ENCODE measurements around the gene LGI1.

Gene LGI1

GRCh38 chr10:93755443-93756116 is 2.2 kb upstream of the LGI1 start:
- DNase-seq, result no peak

GRCh38 chr10:93756118-93756517 is 1.6 kb upstream of the LGI1 start:
- DNase-seq, result no peak

GRCh38 chr10:93757136-93757535 is 600 bp upstream of the LGI1 start:
- no peak for DNase-seq

- DNase-seq, result no peak
These were observed 761 bp downstream of the LGI1 start for GRCh38 chr10:93758508-93758885.

GRCh38 chr10:93758891-93759410 is 1.2 kb downstream of the LGI1 start:
- no peak for DNase-seq

GRCh38 chr10:93760490-93760889 is 2.8 kb downstream of the LGI1 start:
- DNase-seq, result no peak

GRCh38 chr10:93762979-93763391 is 5.2 kb downstream of the LGI1 start:
- DNase-seq, result no peak

- no peak for DNase-seq
These were observed 9.2 kb downstream of the LGI1 start for GRCh38 chr10:93766918-93767317.

GRCh38 chr10:93767724-93768399 is 10.1 kb downstream of the LGI1 start:
- DNase-seq, result no peak

GRCh38 chr10:93768892-93769291 is 11.2 kb downstream of the LGI1 start:
- no peak for DNase-seq

GRCh38 chr10:93771354-93771753 is 13.6 kb downstream of the LGI1 start:
- no peak for DNase-seq

GRCh38 chr10:93773120-93773519 is 15.4 kb downstream of the LGI1 start:
- no peak for DNase-seq

GRCh38 chr10:93773705-93774104 is 16.0 kb downstream of the LGI1 start:
- DNase-seq, result no peak

- DNase-seq, result no peak
These were observed 17.6 kb downstream of the LGI1 start for GRCh38 chr10:93775356-93775755.

- no peak for DNase-seq
These were observed 19.4 kb downstream of the LGI1 start for GRCh38 chr10:93777092-93777491.

GRCh38 chr10:93784059-93784458 is 26.3 kb downstream of the LGI1 start:
- no peak for DNase-seq

- DNase-seq, result no peak
These were observed 30.9 kb downstream of the LGI1 start for GRCh38 chr10:93788413-93789208.

- DNase-seq, result no peak
These were observed 32.7 kb downstream of the LGI1 start for GRCh38 chr10:93790439-93790838.

- no peak for DNase-seq
These were observed 38.4 kb downstream of the LGI1 start for GRCh38 chr10:93796167-93796566.

- DNase-seq, result no peak
These were observed 40.1 kb downstream of the LGI1 start for GRCh38 chr10:93797825-93798224.

GRCh38 chr10:93799155-93799708 is 41.5 kb downstream of the LGI1 start:
- no peak for DNase-seq

- DNase-seq, result no peak
These were observed 46.5 kb downstream of the LGI1 start for GRCh38 chr10:93804200-93804599.

GRCh38 chr10:93806903-93807302 is 49.2 kb downstream of the LGI1 start:
- no peak for DNase-seq
